GM21619 (cell line): Measurements from ENCODE around the gene RAD18.

Experiments used
- ATAC-seq: cut with Tn5 transposase; IDR thresholded peaks from one replicate; pipeline ENCODE4 v1.9.1; 2021; ENCODE audit not compliant: unreplicated experiment

RAD18 gene

DNA sequence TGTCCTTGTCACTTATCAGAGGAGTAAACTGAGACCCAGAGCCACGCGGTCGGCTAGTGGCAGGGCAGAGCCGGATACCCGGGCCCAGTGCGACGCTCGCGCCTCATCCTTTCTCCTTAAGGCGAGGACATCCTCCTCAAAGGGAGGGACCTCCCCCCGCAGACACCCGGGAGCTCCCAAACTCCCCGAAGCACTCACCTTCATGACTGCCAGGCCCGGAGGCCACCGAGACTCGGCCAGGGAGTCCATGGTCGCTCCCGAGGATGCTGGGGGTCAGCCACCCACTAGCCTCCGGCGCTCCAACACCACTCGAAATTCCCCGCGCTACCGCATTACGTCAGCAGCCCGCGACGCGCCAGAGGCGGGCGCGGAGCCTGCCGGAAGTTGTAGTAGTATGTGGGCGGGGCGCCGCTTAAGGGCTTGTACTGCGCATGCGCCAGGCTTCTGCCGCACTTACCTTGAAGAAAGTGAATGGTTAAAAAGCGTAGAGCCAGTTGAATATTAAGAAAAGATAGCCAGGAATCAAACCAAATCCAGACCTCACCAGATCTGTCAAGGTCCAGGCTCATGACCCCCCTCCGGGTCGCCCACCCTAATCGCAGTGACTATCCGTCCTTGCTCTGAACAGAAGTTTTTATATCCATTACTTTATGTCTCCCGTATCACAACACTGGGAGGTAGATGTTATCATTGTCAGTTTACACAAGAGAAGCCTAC is at the start of gene RAD18:
Gene RAD18, minus strand, starts transcription at position 336 of the 717 bp plus-strand sequence. Its CDS starts 87 bp downstream, at position 249.
- peak; percentile 91 for ATAC-seq

- no peak for ATAC-seq
These were observed 49.2 kb upstream of the RAD18 start for GRCh38 chr3:9012521-9012920.

DNA sequence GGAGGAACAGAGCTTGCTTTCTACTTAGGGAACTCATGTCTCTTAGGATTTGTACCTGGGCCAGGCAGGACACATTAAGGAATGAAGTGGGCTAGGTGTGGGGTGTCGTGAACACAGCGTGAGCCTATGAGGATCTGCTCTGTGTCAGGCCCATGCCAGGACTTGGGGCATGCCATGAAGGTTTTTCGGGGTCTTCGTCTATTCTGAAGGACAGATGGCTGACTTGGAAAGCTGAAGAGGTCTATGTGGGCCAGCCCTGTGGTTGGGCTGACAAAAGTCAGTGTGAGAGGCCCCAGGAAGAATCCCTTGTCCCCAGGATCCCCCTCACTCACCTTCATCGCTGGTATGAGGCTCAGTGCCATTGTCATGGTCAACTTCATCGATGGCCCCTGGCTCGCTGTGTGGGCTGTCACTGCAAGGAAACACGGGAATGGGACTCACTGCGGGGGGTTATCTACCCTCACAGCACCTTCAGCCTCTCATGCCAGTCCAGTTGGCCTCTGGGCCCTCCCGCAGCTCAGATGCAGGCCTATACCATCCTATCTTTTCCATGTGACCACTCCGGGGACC is 46.8 kb upstream of the RAD18 start:
- ATAC-seq, result no peak

DNA sequence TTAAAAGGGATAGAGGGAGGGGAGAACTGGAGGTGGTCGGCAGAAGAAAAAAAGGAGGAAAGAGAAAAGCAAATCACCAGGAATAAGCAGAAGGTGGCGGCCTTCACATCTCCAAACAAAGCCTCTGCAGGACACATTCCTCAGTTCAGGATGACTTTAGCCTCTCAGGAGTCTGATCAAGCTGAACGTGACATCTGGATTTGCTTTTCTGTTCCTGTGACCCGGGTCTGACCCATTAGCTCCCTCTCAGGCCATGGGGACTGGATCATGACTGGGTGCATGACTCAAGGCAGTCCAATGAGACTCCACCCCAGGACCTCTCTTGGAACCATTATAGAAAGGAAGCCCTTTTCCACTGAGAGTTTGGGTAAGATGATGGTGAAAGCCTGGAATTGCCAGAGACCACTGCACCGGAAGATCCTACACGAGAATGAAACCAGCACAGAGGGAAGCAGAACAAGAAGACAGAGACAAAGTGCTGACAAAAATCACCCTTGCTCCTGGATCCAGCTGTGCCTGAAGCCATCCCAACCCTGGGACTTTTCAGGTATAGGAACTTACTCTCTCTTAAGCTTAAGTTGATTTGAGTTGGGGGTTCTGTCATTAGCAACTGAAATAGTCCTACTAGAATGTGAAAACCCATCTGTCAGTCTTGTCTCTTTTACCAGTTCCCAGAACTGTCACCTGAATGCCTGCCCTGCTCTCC is 45.4 kb upstream of the RAD18 start:
- no peak for ATAC-seq

- no peak for ATAC-seq
These were observed 44.7 kb upstream of the RAD18 start for GRCh38 chr3:9007928-9008327.

DNA sequence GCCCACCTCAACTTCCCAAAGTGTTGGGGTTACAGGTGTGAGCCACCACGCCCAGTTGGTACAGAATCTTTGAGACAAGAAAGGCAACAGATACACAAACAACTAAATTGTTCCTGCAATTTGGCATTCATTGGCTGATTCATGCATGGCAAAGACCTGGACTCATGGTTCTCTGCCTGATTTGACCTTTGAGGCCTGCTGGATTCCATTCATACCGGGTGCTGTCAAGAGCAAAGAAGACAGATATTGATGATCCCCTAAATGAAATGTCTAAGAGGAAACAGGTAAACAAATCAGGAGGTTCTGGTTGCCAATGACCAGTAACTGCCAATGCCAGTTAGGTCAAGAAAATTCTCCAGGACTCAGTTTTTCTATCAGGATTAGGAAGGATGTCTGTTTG is 43.9 kb upstream of the RAD18 start:
- ATAC-seq, result no peak

- no peak for ATAC-seq
These were observed 36.8 kb upstream of the RAD18 start for GRCh38 chr3:9000041-9000440.

GRCh38 chr3:8997151-8997550 is 33.9 kb upstream of the RAD18 start:
- no peak for ATAC-seq

DNA sequence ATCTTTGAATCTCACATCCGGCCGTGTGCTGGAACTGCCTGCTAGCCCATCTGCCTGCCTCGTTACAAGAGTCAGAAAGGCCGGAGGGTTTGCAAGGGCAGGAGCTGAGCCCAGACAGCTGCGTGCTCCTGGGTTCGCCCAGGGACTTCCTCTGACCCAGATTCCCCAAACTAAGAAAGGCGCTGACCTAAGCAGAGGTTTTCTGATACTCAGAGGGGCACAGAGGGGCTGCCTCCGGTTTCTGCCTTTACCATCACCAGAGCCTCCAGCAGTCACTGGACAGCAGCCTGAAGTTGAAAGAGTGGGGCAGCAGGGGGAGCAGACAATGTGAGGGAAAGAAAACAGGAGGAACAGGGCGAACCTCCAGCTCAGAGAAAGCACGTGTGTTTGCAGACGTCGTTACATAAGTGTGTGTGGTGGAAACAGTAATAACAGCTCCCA is 33.4 kb upstream of the RAD18 start:
- ATAC-seq, result no peak

GRCh38 chr3:8996216-8996615 is 32.9 kb upstream of the RAD18 start:
- no peak for ATAC-seq

DNA sequence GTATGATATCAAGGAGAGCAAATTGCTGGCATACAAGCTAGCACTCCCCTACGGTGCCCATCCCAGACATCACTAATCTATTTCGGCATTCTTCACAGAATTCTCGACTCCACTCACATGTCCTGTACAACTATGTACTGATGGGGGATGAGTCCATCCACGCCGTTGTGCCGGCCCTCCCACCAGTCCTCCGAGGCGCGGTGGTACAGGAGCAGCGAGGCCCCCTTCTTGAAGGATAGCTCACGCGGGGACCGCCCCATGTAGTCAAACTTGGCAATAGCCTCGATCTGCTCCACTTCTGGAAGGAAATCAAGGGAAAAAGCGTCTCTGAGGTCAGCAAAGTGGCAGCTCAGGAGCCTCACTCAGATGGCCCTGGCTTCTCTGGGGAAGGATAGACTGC is 31.0 kb upstream of the RAD18 start:
- no peak for ATAC-seq

DNA sequence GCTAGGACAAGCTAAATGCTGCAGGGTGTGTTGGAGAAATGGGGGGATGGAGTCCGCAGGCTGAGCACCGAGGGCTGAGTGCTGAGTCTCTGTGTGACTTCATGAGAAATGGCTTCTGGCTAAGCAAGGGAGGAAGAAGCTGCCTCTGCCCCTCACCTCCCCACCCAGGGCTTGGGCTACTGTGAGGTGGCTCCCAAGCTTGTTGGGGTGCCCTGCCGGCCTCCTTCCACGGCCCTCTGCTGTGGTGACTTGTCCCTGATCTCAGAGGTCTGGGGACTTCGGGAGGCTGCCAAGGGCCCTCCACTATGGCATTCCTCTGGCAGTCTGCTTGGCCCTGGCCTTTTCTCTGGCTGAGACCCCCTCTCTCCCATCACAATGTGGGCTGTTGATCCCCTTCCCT is 30.1 kb upstream of the RAD18 start:
- no peak for ATAC-seq

GRCh38 chr3:8992854-8993253 is 29.6 kb upstream of the RAD18 start:
- no peak for ATAC-seq

- no peak for ATAC-seq
These were observed 28.9 kb upstream of the RAD18 start for GRCh38 chr3:8992199-8992598.

GRCh38 chr3:8990266-8991215 is 27.3 kb upstream of the RAD18 start:
- ATAC-seq, result no peak

GRCh38 chr3:8988791-8989558 is 25.7 kb upstream of the RAD18 start:
- ATAC-seq, result no peak

DNA sequence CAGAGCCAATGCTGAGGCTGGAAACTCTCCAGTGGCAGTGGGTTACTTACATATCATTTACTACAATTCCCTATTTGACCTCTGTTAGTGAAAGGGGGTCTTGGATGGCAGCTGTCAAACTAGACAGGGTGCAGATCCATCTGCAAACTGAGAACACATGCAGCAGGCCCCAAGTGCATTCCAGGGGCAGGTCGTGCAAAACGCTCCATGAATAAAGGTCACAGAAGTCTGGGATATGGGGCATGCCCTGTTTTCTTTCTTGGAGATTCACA is 25.0 kb upstream of the RAD18 start:
- ATAC-seq, result no peak

- peak; percentile 95 for ATAC-seq
These were observed 24.5 kb upstream of the RAD18 start for GRCh38 chr3:8987645-8988383.

GRCh38 chr3:8987226-8987625 is 24.0 kb upstream of the RAD18 start:
- ATAC-seq, result no peak

DNA sequence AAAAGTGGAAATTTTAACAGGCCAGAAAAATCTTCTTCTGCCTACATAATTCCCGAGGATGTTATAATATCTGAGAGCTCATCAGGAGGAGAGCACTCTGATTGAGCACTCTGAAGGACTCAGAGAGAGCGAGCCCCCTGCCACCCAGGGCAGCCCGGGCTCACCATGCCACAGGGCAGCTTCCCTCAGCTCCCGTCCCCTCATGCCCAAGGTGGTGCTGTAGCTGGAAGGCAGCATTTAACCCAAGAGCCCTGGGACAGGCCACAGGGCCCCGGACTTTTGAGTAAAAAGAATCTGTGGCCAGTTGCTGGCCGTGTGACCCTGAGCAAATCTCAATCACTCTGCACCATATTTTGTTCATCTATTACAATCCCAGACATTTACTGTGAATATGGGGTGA is 23.5 kb upstream of the RAD18 start:
- ATAC-seq, result no peak
